GM12872 (cell line): ENCODE data around the gene LRRN4.

ENCODE experiments used
- TF ChIP-seq, protein P1 (sequence below): IDR thresholded peaks from 3 replicates; pipeline ENCODE4 v1.5.1; 2011; ENCODE audit warnings: low read depth, mild to moderate bottlenecking, low read length, moderate library complexity; ENCODE audit not compliant: insufficient read depth

Gene LRRN4

DNA sequence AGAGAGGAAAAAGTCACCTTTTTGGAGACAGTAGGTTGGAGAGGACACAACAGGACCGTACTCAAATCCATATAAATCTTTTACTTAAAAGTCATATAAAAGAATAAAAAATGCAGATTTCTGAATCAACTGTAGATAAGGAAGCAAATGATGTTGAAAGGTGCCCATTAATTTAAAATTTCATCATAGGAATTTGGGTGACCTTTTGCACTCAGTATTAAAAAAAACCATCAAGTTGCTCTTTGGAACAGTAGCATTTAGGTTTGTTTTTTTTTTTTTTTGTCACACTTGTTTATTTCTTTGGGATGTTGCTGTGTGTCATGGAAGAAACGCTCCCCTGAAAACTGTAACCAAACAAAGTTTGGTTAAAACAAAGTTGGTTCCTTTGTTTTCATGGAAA lies 20.9 kb upstream of the LRRN4 start:
- TF ChIP-seq, protein P1, sequence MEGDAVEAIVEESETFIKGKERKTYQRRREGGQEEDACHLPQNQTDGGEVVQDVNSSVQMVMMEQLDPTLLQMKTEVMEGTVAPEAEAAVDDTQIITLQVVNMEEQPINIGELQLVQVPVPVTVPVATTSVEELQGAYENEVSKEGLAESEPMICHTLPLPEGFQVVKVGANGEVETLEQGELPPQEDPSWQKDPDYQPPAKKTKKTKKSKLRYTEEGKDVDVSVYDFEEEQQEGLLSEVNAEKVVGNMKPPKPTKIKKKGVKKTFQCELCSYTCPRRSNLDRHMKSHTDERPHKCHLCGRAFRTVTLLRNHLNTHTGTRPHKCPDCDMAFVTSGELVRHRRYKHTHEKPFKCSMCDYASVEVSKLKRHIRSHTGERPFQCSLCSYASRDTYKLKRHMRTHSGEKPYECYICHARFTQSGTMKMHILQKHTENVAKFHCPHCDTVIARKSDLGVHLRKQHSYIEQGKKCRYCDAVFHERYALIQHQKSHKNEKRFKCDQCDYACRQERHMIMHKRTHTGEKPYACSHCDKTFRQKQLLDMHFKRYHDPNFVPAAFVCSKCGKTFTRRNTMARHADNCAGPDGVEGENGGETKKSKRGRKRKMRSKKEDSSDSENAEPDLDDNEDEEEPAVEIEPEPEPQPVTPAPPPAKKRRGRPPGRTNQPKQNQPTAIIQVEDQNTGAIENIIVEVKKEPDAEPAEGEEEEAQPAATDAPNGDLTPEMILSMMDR: no peak

GRCh38 chr20:6074145-6074561 lies 20.3 kb upstream of the LRRN4 start:
- TF ChIP-seq, protein P1: peak; percentile 78

GRCh38 chr20:6070829-6071695 lies 17.2 kb upstream of the LRRN4 start:
- TF ChIP-seq, protein P1: no peak

DNA sequence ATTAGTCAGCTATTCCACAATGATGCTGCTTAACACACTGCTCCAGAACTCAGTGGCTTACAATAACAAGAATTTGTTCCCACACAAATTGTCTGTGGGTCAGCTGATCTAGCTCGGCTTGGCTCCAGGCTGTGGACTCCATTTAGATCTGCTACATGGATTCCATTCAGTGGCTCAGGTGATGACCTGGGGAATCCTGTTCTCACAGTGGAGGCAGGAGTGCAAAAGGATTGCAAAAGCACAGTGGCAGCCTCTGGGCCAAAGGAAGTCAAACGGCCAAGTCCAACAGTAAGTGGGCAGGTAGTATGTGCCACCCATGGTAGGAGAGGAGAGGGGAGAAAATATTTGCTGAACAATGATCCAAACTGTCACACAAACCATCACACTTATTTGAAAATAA lies 15.8 kb upstream of the LRRN4 start:
- TF ChIP-seq, protein P1: no peak

DNA sequence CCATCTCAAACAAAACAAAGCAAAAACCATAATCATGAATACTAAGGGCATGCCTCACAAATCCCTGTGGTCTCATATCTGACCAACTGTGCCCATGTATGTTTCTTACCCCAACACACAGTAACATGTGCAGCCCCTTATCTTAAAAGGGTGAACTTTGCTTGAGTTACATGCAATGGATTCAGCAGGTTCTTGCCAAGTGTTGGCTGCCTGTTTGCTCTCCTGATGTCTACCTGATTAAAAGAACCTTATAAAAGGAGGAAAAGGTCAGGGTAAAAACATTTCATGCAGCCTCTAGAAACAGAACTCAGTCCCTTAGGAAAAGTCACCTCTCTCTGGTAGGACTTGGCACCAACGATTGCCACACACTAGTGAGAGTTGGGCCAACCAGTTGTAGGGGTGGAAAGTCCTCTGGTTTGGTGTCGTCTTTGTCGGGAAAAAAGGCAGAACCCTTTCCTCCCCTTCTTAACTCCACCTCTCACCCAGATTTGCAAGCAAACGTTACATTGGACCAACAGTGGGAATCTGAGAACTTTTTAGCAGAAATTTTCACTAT lies 14.0 kb upstream of the LRRN4 start:
- TF ChIP-seq, protein P1: no peak

DNA sequence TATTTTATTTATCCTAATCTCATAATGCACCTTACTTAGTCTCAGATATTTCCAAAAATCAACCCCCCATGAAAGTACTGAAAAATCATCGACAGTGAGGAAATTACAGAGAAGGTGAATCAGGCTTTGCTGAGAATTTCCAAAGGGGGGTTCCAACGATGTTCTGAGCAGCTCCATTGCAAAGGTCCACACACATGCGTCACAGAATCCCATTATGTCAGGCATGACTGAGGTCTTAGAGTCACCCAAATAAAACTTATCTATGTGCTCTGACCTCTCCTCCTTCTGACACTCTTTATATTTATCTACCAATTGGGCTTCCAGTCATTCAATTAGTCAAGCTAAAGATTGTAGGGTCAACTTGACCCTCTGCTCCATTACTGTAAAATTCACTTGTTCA lies 12.7 kb upstream of the LRRN4 start:
- TF ChIP-seq, protein P1: no peak

DNA sequence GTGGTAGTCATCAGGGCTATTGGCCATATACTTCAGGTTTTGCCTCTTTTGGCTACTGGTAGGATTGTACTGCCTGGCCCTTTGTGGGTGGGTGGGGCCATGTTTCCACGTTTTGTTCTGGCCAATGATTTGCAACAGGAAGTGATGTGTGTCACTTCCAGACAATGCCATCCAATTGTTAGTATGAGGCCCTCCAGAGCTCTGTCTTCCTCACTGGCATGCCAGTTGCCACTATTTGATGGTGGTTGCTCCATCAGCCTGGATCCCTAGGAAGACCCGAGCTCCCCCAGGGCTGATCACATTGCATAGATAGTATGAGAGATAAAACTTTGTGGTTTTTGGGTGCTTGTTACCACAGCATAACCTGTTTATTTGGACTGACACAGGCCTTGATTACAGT lies 7.7 kb upstream of the LRRN4 start:
- TF ChIP-seq, protein P1: no peak
